AG04449 (cell line): ENCODE measurements around the gene ATIC.

Experiments
- CTCF ChIA-PET: fragments of 350-600 bp; formaldehyde crosslinking; extraction: SDS; loops from one replicate; lab custom pipeline; 2021; ENCODE audit warnings: antibody characterized with exemption; lab: Yijun Ruan, JAX
- POLR2A ChIA-PET: fragments of 400-600, 350-600 bp; formaldehyde crosslinking; extraction: SDS; loops from one replicate; lab custom pipeline; 2020; ENCODE audit warnings: antibody characterized with exemption, inconsistent platforms; lab: Yijun Ruan, JAX
- DNase-seq: peaks from one replicate; pipeline ENCODE4 v3.0.0-alpha.2; 2010; ENCODE audit warnings: low read depth, low spot score
- H3K4me3 ChIP-seq: 2 replicates; pipeline ENCODE4 v1.5.1; 2011; ENCODE audit warnings: low read depth, mild to moderate bottlenecking, control low read depth, low read length
- CTCF ChIP-seq: IDR thresholded peaks from one replicate; pipeline ENCODE4 v1.5.1; 2011; ENCODE audit warnings: mild to moderate bottlenecking, moderate library complexity, low read length, control low read depth, inconsistent platforms; ENCODE audit not compliant: insufficient read depth; ENCODE audit errors: missing control alignments

Gene ATIC

GRCh38 chr2:215394102-215394805 lies 82.4 kb downstream of the ATIC start:
- POLR2A ChIA-PET: no interaction called here
- DNase-seq: no peak
- CTCF ChIA-PET: interaction anchor here (0.7 to 1.4 kb wide), 2 partner anchors 23 to 527 kb away, joined by 3 to 4 read pairs; no protein-coding TSS in a partner anchor
- no peak overlapping the region for H3K4me3 ChIP-seq
- no peak for TF ChIP-seq CTCF

DNA sequence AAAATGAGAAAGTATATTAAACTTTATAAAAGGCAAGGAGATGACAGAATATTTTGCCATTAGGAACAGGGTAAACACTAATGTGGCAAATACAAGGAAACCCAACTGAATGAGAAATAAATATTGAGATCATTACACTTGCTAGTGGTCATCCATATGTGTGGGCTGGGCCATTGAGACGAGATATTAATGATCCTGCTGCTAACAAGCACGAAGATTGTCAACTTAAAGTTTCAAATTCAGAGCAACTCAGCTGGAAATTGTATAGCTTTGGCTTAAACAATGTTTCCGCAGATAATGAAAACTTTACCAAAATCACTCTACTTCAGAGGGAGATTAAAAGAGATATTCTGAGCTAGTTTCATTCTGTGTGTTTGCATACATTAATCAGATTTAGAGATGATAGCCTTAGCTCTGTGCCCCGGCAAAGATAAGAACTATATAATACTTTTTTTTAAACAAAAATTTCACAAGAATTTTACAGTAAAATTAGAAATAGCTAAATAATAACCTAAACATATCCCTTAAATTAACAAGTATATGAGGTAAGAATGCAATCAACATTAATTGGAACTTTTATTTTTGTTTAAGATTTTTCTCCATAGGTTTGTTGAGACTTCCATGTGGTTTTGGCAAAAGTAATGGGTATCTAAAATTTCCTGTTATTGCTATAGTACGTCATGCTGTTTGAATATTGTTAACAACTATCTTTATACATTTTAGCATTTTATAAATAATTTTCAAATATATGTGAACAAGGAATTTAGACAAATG lies 84.0 kb downstream of the ATIC start:
- POLR2A ChIA-PET: no interaction called here
- CTCF ChIA-PET: interaction anchor here (1.4 kb wide), 1 partner anchor 525 kb away, joined by 4 read pairs; no protein-coding TSS in a partner anchor
- H3K4me3 ChIP-seq: no peak overlapping the region
- no peak for DNase-seq
- TF ChIP-seq CTCF: no peak

- TF ChIP-seq CTCF: no peak
- ChIA-PET CTCF (no interaction called here), POLR2A (interaction anchor here (0.6 kb wide), 1 partner anchor 357 kb away, joined by 3 read pairs; no protein-coding TSS in a partner anchor)
- no peak for DNase-seq
- H3K4me3 ChIP-seq: no peak overlapping the region
These were observed 84.9 kb downstream of the ATIC start for GRCh38 chr2:215396595-215397313.

GRCh38 chr2:215397632-215398341 lies 85.9 kb downstream of the ATIC start:
- no peak for DNase-seq
- TF ChIP-seq CTCF: no peak
- CTCF ChIA-PET: no interaction called here
- H3K4me3 ChIP-seq: no peak overlapping the region
- POLR2A ChIA-PET: no interaction called here

- DNase-seq: no peak
- no peak overlapping the region for H3K4me3 ChIP-seq
- ChIA-PET POLR2A (no interaction called here), CTCF (interaction anchor here (1.6 kb wide), 1 partner anchor 10 kb away, joined by 3 read pairs; no protein-coding TSS in a partner anchor)
- no peak for TF ChIP-seq CTCF
These were observed 87.3 kb downstream of the ATIC start for GRCh38 chr2:215399067-215399716.
